ES-I3 (cell line): ENCODE measurements around the gene LBH.

Source experiments
- H3K36me3 ChIP-seq: 2 replicates; pipeline ENCODE4 v1.6.1; 2013; ENCODE audit warnings: mild to moderate bottlenecking, low read length, control low read depth, moderate library complexity; ENCODE audit not compliant: insufficient read depth
- H3K4me1 ChIP-seq: 2 replicates; pipeline ENCODE4 v1.6.1; 2013; ENCODE audit warnings: mild to moderate bottlenecking, control low read depth, low read length; ENCODE audit not compliant: insufficient read depth
- H3K9ac ChIP-seq: 2 replicates; pipeline ENCODE4 v1.6.1; 2013; ENCODE audit warnings: low read depth, mild to moderate bottlenecking, low read length, moderate library complexity
- H3K9me3 ChIP-seq: 2 replicates; pipeline ENCODE4 v1.6.1; 2013; ENCODE audit warnings: mild to moderate bottlenecking, low read length, moderate library complexity; ENCODE audit not compliant: control insufficient read depth, insufficient read depth

Gene LBH

DNA sequence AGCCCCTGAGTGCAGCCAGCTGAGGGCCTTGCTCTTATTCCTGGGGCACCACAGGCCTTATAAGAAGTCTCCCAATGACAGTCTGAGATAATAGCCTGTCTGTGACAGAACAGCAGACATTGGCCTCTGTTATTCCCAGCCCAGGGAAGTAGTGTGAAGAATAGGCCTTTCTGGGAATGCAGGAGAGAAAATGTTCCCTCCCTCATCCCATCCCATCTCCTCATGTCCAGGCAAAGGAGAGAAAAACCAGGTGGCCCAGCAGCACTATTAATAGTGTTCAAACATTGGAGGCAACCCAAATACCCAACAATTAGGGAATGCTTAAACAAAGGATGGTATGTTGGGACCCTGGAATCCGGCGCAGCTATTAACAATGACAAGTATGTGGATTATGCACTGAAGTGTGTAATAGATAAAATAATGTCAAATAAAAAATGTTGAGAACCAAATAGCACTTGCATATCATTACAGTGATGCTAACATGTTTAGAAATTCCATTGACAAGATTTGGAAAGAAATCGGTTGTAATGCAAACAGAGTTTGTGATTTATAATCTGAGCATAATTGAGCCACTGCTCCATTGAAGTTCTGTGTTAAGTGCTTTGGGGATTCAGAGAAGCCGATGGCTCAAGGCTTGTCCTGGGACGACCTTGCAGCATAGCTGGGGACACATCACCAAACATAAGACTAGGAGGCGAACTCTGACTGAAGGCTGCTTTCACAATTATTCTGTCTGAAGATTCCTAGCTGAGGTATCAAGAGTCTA, 69.3 kb downstream of the LBH start:
- no peak overlapping the region for H3K9ac ChIP-seq
- no peaks in the 10 kb centered on the region for H3K36me3 ChIP-seq
- peaks cover 30% of the 10 kb centered on the region for H3K4me1 ChIP-seq
- no peaks in the 10 kb centered on the region for H3K9me3 ChIP-seq

DNA sequence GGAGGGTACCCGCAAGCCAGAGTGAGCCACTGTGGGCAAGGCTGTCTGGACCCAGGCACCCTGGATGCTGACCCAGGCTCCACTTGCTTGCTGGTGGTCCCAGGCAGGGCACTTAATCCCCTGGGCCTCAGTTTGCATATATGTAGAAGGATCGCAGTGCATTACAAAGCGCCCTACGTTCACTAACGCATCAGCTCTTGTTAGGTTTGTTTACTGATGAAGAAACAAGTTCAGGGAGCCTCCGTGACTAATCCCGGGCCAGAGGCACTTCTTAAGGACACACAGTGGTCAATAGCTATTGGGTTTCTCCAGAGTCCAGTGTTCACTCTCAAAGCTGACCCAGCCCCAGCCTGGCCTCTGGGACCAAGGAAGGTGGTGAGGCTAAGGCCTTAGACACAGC, 70.2 kb downstream of the LBH start:
- H3K9me3 ChIP-seq, result no peaks in the 10 kb centered on the region
- H3K36me3 ChIP-seq, result no peaks in the 10 kb centered on the region
- no peak overlapping the region; the same call in 1 of the 2 replicates for H3K9ac ChIP-seq
- peaks cover 30% of the 10 kb centered on the region for H3K4me1 ChIP-seq

DNA sequence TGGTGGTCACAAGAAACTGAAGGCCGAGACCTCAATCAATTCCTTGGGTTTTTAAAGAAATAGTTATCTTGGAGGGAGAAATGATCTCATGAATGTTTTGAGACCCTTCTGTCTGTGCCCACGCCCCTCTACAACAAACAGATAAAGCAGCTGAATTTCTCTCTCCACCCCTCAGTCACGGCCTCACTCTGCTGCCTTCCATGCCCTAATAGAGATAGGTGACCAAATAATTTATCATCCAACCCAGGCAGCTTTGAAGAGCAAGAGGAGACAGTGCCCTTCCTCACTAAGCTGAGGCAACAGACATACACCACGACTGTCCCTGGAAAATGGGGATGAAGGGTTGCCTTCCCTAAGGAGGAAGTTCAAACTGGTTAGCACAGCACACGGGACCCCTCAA, 71.2 kb downstream of the LBH start:
- Histone ChIP-seq H3K9me3 (no peaks in the 10 kb centered on the region), H3K9ac (no peak overlapping the region), H3K36me3 (no peaks in the 10 kb centered on the region), H3K4me1 (peaks cover 30% of the 10 kb centered on the region)

DNA sequence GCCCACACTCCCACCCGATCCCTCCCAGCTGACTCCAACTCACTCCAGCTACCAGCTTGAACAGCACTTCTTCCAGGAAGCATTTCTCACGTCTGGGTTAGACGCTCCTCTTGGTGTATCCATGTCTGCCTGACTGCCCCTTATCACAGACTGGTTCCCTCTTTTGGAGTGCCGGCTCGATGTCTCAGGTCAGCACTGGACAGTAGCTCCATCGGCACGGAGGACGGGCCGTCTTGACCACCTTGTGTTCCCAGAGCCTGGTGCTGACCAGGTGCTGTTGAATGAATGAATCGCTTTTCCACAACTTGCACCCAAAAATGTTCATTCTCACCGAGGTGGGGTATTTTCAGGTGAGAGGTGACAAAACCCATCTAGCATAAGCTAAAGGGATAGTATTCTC, 71.8 kb downstream of the LBH start:
- no peak overlapping the region for H3K9ac ChIP-seq
- H3K9me3 ChIP-seq, result no peaks in the 10 kb centered on the region
- no peaks in the 10 kb centered on the region for H3K36me3 ChIP-seq
- peaks cover 30% of the 10 kb centered on the region for H3K4me1 ChIP-seq

DNA sequence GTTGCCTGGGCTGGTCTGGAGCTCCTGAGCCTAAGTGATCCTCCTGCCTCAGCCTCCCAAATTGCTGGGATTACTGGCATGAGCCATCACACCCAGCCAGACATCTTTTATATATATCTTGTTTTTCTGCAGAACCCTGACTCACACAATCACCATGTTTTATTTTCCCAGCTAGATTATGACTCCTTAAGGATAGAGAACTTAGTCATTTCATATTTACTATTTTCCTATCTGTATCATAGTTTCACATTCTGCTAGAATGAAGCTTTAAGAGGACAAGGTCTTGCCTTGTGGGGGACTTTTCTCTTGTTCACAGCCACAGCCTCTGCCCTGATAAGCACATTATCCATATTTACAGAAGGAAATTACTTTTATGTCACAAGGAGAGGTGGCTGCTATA, 73.9 kb downstream of the LBH start:
- Histone ChIP-seq H3K4me1 (peaks cover 25% of the 10 kb centered on the region), H3K36me3 (no peaks in the 10 kb centered on the region), H3K9ac (no peak overlapping the region), H3K9me3 (no peaks in the 10 kb centered on the region)

DNA sequence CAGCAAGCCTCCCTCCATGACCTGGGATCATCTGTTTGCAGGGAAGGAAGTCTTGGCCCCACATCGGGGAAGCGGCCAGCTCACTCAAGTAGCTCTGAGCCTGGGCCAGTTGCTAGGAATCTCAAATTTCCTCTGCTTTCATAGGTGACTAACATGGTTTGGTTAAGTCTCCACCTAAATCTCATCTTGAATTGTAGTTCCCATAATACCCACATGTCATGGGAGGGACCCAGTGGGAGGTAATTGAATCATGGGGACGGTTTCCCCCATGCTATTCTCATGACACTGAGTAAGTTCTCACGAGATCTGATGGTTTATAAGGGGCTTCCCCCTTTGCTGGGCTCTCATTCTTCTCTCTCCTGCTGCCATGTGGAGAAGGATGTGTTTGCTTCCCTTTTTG, 75.2 kb downstream of the LBH start:
- H3K9me3 ChIP-seq, result no peaks in the 10 kb centered on the region
- no peak overlapping the region for H3K9ac ChIP-seq
- H3K4me1 ChIP-seq, result peaks cover 13% of the 10 kb centered on the region
- no peaks in the 10 kb centered on the region for H3K36me3 ChIP-seq

DNA sequence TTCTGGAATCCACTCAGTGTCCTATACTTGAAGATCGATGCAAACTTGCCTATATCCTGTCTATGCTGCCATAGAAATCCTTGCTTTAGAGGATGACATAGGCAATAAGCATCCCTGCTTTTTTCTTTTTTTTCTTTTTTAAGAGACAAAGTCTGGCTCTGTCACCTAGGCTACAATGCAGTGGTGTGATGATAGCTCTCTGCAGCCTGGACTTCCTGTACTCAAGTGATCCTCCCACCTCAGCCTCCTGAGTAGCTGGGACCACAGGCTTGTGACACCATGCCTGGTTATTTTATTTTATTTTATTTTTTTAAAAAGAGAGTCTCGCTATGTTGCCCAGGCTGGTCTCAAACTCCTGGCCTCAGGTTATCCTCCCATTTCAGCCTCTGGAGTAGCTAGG, 76.9 kb downstream of the LBH start:
- Histone ChIP-seq H3K36me3 (no peaks in the 10 kb centered on the region), H3K4me1 (no peaks in the 10 kb centered on the region), H3K9me3 (no peaks in the 10 kb centered on the region), H3K9ac (no peak overlapping the region)
